HCEC 1CT (cell line): ENCODE measurements around the gene SLC22A5.
A peak's percentile ranks its signal among the peaks of the same experiment; 100 is the strongest.
"Not testable (repeated sequence)": the region's sequence is repeated elsewhere in the genome, so short reads cannot be mapped to it uniquely, and the experiment has no call there.

Source experiments
- DNase-seq: peaks from one replicate; pipeline ENCODE4 v3.0.0-alpha.2; 2017

The SLC22A5 gene

DNA sequence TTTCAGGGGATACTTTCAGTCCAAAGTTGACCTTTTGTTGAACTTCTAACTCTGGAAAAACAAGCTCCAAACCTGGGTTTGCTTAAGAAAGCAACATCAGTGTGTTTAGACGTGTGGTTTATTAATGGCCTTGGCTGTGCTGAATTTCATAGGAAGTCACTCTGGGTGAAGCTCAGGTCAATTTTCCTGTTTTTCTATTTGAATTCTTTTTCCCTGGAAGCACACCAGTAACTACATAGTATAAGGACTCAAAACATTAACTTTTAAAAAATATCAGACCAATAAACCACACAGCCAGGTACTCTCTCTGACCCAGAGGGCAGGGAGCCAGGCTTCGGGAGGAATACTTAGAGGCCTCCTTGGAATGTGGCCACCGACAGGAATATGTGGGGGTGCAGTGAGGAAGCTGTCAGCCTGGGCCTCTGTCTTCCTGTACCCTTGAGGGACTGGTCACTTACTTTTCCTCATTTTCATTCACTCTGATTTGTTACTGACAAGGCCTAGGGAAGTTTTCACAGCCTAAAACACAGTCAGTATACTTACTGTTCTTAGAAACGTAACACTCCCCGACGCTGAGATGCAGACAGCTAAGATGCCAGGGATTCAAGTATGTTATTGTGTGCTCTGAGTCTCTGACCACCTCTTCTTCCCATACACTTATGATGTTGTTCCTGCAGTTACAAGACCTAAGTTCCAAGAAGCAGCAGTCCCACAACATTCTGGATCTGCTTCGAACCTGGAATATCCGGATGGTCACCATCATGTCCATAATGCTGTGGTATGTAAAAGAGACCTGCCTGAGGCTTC lies 18.9 kb downstream of the SLC22A5 start:
- peak; percentile 68 for DNase-seq

GRCh38 chr5:132389051-132389331 lies 19.5 kb downstream of the SLC22A5 start:
- no peak for DNase-seq

GRCh38 chr5:132389585-132390286 lies 20.2 kb downstream of the SLC22A5 start:
- peak; percentile 100 for DNase-seq

- DNase-seq: no peak
Observed at GRCh38 chr5:132391247-132391646, 21.7 kb downstream of the SLC22A5 start.

DNA sequence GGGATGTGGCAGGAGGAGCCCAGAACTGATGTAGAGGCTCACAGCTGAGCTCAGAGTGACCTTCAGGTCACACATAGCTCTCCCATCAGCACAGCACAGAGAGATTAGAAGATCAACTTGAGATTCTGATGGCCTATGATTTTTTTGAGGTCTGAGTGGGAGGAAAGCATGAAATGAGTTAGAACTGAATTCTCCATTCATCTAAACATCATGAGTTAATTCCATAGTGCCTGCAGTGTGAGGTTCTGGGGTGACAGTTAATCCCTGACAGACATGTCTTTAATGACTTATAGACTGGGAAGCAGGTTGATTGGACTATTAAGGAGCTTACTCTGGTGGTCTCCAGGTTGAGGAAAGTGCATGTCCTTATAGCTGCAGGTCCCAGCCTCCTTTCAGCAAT lies 22.4 kb downstream of the SLC22A5 start:
- no peak for DNase-seq

DNA sequence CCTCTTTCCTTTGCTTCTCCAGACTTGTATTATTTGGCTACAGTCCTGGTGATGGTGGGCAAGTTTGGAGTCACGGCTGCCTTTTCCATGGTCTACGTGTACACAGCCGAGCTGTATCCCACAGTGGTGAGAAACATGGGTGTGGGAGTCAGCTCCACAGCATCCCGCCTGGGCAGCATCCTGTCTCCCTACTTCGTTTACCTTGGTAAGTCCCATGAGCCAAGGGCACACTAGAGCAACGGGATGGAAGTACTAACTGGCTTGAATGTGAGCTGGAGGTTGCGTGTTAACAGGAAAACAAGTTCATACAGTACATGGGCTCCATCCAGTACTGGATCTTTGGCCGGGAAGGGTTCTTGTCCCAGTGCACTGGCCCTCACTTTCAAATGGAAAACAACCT lies 22.9 kb downstream of the SLC22A5 start:
- DNase-seq: no peak

DNA sequence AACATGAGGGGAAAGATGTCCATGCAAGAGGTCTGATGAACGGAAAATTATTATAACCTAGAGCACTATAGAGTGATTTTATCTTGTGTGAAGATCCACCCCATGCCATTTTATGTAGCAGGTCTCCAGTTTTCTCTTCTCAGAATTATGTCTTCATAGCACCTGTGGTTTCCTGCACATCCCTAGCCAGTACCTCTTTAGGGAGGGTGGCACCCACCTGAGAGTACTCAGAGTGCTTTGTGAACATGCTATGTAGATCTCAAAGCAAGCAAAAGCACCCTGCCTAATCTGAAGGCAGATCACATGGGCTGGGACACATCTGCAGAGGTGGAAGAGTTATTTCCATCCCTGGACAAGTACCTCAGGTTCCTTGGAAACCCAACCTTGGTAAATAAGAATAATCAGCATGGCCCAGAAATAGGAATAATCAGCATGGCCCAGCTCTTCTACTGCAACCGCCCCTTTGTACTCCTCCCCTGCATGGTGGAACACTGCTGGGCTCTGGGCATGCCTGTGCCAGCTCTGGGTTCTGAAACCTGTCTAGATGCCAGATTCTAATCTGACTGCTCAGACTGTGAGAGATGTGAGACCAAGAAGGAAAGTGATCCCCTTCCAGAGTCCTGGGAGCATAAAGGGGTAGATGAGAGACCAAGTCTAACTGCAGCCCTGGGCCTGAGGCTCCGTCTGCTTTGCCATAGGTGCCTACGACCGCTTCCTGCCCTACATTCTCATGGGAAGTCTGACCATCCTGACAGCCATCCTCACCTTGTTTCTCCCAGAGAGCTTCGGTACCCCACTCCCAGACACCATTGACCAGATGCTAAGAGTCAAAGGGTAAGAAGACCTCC lies 23.7 kb downstream of the SLC22A5 start:
- DNase-seq: no peak

GRCh38 chr5:132394667-132395259 lies 25.3 kb downstream of the SLC22A5 start:
- DNase-seq: no peak

DNA sequence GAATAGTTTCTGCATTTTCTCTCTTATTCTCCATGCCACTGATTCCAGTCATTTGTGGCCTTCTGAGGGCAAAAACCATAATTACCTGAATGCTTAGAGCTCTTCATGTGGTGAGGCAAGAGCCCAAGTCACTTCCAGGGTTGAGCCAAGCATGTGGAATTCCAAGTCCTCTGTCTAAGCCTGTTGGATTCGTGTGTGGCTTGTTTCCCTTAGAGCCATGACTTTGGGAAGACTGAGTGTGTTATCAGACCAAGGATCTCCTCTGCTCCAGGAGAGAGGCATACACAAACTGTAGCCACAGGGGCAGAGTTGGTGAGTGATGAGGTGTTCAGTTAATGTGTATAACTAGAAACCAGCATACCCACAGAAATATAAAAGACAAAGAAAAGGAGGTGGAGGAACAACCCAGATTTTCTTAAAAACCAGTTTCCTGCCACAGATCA lies 27.1 kb downstream of the SLC22A5 start:
- DNase-seq: no peak

GRCh38 chr5:132397224-132397623 lies 27.7 kb downstream of the SLC22A5 start:
- DNase-seq: no peak

GRCh38 chr5:132397936-132398675 lies 28.6 kb downstream of the SLC22A5 start:
- not testable (repeated sequence) for DNase-seq

- not testable (repeated sequence) for DNase-seq
Observed at GRCh38 chr5:132404041-132404440, 34.5 kb downstream of the SLC22A5 start.

- DNase-seq: no peak
Observed at GRCh38 chr5:132405646-132406045, 36.1 kb downstream of the SLC22A5 start.

- no peak for DNase-seq
Observed at GRCh38 chr5:132406144-132406783, 36.8 kb downstream of the SLC22A5 start.

DNA sequence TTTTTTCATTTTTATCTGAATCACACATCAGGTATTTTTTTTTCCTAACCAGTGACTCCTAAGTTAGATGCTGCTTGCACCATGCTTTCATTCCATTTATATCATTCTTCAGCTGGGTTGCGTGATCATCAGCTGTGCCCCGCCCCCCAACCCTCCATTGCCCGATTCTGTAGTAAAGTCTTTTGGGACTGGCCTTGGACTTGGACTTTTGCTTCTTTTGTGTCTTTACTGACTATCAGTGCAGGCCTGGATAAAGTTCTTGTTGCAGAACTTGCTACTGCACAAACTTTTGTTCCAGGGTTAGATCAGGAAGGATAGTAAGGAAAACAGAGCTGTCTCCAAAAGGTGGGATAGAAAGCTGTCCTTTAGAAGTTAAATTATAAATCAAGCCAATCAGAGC lies 38.5 kb downstream of the SLC22A5 start:
- no peak for DNase-seq

DNA sequence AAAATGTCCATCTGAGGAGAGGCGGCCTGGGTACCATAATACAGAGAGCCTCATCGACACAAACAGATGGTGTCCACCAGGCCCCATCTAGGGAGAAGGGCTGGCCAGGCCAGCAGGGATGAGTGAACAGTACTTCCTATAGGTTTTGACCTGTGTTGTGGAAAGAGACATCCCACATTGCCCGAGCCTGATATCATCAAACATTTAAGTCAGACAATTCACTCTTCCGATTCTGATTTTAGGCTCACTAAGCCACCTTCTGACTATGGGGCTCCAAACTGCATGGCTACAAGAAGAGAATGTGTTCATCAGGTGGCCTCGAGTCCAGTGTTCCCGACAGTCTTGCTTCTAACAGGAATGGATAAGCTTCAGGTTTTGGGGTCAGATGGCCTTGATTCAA lies 38.9 kb downstream of the SLC22A5 start:
- no peak for DNase-seq

DNA sequence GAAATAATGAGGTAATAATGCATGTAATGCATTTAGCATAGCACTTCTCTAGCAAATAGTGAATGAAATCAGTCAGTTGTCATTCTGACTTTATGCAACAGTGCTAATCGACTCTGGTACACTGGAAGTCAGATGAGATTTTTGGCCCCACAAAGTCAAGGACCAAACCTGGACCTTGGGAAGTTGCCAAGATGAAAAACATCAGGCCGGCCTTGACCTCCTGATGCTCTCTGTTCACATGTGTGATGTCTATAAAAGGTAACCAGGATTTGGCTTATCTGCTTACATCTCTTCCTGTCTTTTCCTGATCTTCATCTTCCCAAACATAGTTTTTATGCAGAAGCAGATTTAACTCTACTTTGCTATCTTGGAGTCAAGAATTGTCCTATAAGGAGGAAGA lies 39.5 kb downstream of the SLC22A5 start:
- no peak for DNase-seq

DNA sequence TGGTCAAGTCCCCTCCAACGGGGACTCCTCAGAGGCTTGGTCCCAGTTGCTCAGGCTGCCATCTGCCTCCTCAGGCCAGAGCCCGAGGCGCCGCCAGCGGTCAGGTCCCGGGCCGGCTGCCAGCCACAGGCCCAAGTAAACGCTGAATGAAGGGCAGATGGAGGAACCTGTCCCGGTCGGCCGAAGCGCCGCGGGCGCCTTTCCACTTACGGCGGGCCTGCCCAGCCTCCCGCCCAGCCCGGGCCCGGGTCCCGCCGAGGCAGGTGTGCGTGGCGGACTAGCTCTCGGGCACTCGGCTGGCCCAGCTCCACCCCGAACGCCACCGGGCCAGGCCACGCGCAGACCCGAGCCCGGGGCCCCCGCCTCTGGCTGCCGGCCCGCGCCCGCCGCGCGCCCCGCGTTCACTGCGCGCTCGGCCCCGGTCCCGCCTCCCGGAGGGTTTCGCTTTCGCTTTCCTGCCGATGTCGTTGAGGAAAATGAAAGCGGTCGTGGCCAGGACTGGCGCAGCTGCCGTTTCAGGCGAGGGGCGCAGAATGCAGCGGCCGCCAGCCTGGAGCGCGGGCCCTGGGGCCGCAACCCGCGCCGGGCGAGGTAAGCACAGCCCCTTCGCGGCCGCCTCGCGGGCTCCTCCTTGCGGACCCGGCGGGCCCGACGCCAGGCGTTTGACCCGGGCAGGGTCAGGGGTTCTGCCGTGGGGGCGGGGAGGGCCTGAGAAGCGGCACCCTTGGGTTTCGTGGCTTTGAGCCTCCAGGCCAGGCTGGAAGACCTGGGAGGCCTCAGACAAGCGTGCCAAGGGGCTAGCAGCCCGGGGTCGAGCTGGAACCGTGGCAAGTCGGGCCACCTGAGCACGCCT lies 41.2 kb downstream of the SLC22A5 start:
- peak; percentile 78 for DNase-seq

DNA sequence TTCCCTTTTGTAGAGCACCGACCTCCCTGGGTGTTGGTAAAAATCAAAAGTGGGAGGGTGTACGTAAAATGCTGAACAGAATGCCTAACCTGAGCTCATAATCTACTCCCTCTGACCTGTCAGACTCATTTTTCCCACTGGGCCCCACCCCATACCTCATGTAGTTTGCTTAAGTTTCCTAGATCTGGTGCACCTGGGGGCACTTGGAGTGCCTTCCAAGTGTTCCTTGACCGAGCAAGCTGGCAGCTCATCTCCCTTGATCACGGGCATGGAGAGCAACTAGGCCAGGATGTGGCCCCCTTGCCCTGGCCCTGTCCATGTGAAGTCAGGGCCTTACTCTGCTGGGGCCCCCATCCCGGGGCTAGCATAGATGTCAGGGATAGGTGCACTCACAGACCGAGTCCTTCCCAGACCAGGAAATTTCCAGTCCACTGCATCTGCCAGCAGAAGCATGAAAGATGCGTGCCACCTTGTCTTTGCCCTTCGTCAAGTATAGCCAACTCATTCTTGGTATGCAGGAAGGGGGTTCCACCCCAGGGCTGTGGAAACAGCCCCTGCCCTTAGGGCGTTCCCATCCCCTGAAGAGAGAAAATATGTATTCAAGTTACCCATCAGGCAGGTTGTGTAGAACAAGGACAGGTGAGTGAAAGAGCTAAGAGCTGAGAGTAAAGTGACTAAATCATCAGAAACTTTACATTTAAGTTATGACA lies 41.9 kb downstream of the SLC22A5 start:
- no peak for DNase-seq

DNA sequence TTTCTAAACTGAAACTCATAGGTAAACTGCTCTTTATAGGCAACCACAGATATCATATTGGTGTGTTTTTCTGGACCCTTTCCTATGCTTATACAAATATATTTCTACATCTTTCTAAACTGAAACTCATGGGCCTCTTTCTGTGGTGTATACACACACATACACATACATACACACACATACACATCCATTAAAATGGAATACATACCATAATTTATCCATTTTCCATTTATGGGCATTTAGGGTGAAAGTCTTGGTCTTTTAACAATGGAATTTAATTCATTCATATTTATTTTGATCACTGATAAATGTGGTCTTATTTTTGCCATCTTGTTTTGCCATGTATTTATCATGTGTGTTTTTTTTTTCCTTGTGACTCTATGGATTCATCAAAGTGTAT lies 44.1 kb downstream of the SLC22A5 start:
- DNase-seq: no peak
